Mammary epithelial cell (primary cell): ENCODE results near the gene MAP2K3.

Experiments
- EZH2 ChIP-seq: IDR thresholded peaks from 2 replicates; pipeline ENCODE4 v1.6.1; 2012; ENCODE audit warnings: low read length, inconsistent platforms, borderline replicate concordance
- TF ChIP-seq, protein P1 (sequence below), 2 donors: IDR thresholded peaks in 1 of 2; conservative IDR thresholded peaks in 1 of 2; 2 replicates each; pipeline ENCODE4 v1.5.1; 2011 to 2012; ENCODE audit warnings: inconsistent platforms in 2 of 2, low read length in 2 of 2, mild to moderate bottlenecking in 2 of 2, control low read depth in 1 of 2, low read depth in 1 of 2; ENCODE audit not compliant: insufficient read depth in 1 of 2; ENCODE audit errors: extremely low read depth in 1 of 2

DNA sequence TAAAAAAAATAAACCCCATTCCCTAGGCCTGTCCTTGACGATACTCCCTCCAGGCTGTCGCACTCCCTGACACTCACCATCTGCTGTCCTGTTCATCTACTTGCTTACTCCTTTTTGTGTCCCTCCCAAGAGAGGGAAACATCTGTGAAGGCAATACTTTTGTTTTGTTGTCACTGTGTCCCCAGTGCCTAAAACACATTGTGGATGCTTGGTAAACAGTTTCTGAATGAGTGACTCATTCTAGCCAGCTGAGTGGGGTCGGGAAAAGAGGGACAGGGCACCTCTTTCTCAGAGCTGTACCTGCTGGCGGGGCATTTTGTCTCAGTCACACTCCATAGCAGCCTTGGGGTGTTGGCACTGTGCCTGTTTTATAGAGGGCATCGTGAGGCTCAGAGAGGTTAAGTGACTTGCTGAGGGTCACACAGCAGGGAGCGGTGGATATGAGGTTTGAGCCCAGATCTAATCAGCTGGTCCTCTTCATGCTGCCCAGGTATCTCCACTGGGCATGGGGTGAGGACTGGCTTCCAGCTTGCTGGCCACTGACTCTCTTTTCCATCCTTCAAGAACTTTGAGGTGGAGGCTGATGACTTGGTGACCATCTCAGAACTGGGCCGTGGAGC is 15.6 kb downstream of the MAP2K3 start:
- TF ChIP-seq, protein P1, sequence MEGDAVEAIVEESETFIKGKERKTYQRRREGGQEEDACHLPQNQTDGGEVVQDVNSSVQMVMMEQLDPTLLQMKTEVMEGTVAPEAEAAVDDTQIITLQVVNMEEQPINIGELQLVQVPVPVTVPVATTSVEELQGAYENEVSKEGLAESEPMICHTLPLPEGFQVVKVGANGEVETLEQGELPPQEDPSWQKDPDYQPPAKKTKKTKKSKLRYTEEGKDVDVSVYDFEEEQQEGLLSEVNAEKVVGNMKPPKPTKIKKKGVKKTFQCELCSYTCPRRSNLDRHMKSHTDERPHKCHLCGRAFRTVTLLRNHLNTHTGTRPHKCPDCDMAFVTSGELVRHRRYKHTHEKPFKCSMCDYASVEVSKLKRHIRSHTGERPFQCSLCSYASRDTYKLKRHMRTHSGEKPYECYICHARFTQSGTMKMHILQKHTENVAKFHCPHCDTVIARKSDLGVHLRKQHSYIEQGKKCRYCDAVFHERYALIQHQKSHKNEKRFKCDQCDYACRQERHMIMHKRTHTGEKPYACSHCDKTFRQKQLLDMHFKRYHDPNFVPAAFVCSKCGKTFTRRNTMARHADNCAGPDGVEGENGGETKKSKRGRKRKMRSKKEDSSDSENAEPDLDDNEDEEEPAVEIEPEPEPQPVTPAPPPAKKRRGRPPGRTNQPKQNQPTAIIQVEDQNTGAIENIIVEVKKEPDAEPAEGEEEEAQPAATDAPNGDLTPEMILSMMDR (conservative IDR thresholded peaks at IDR 0.05 in 1 of 2, IDR thresholded peaks at IDR 0.05 in 1 of 2; ENCODE audit: extremely low read depth in 1 of 2, insufficient read depth in 1 of 2, low read depth in 1 of 2, low read length in 2 of 2): no peak
- TF ChIP-seq EZH2: no peak
